Measurements from ENCODE around the gene MUC4. TPM values are rescaled to one million over a fixed set of nuclear protein-coding genes. Genes with fewer than 3 reads are reported as not detected.

Gene MUC4, protein sequence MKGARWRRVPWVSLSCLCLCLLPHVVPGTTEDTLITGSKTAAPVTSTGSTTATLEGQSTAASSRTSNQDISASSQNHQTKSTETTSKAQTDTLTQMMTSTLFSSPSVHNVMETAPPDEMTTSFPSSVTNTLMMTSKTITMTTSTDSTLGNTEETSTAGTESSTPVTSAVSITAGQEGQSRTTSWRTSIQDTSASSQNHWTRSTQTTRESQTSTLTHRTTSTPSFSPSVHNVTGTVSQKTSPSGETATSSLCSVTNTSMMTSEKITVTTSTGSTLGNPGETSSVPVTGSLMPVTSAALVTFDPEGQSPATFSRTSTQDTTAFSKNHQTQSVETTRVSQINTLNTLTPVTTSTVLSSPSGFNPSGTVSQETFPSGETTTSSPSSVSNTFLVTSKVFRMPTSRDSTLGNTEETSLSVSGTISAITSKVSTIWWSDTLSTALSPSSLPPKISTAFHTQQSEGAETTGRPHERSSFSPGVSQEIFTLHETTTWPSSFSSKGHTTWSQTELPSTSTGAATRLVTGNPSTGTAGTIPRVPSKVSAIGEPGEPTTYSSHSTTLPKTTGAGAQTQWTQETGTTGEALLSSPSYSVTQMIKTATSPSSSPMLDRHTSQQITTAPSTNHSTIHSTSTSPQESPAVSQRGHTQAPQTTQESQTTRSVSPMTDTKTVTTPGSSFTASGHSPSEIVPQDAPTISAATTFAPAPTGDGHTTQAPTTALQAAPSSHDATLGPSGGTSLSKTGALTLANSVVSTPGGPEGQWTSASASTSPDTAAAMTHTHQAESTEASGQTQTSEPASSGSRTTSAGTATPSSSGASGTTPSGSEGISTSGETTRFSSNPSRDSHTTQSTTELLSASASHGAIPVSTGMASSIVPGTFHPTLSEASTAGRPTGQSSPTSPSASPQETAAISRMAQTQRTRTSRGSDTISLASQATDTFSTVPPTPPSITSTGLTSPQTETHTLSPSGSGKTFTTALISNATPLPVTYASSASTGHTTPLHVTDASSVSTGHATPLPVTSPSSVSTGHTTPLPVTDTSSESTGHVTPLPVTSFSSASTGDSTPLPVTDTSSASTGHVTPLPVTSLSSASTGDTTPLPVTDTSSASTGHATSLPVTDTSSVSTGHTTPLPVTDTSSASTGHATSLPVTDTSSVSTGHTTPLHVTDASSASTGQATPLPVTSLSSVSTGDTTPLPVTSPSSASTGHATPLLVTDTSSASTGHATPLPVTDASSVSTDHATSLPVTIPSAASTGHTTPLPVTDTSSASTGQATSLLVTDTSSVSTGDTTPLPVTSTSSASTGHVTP (N-terminal part only)
- not detected in 2 replicates for total RNA-seq

DNA sequence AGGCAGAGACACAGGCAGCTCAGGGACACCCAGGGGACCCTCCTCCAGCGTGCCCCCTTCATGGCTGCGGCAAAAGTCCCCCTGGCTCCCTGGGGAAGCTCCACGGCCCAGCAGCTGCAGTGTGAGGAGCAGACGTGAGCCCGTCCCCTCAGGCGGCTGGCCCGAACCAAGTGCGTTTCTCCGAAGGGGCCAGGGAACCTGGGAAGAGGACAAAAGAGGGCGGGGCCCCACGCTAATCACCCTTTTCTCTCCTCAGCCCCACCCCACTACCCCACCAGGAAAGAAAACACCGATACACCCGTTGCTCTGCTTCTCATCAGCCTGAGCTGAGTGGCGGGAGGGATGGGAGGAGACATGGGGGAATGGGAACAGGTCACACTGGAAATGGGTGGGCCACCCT is at the start of gene MUC4:
MUC4 (minus strand) TSS at position 174 of the 400 bp plus-strand sequence; CDS start at position 62, 112 bp downstream.

DNA sequence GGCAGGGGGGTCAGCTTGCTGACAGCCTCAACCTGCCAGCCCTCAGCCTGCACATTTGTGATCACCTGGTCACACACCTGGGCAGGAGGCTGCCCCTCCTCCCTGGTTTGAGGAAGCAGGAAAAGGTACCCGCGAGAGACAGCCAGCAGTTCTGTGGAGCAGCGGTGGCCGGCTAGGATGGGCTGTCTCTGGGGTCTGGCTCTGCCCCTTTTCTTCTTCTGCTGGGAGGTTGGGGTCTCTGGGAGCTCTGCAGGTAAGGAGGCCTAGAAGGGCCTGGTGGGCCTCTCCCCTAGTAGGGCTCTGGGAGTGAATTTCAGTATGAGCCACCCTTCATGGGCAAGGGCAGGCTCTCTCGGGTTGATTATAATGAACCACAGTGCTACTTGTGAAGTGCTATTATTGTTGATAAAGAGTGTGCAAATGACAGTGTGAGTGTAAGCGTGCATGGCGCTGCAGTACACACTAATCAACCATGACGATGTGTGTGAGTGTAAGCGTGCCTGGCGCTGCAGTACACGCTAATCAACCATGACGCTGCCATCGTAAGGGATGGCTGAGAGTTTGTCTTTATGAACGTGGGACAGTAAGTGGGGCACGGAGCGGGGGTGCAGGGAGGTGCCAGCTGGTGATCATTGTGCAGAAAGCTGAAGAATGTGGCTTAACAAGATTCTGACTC is 90.8 kb downstream of the MUC4 start, which contains the start of gene MUC20:
MUC20 (plus strand) TSS at position 148 of the 676 bp plus-strand sequence; CDS start at position 178, 30 bp downstream.

Small RNA genes within 50 kb of the gene (small RNA-seq; reads per million reads assigned to genes)
- not detected for gene MIR570 (ENCODE audit: low replicate concordance)

Other genes with a start within 250 kb of the MUC4 start
- gene APOD, start 228.0 kb downstream of the MUC4 start, total RNA-seq = 1.3 and 2.0 TPM in 2 replicates
- gene MUC20, start 91.0 kb downstream of the MUC4 start, total RNA-seq = 0.88 TPM in 1 of 2 replicates, not detected in the other
- gene TNK2, start 96.6 kb upstream of the MUC4 start, total RNA-seq = 6.8 and 11.6 TPM in 2 replicates

All from placental pericyte (primary cell).